ENCODE data around the gene KRTAP20-3.

Gene KRTAP20-3

DNA sequence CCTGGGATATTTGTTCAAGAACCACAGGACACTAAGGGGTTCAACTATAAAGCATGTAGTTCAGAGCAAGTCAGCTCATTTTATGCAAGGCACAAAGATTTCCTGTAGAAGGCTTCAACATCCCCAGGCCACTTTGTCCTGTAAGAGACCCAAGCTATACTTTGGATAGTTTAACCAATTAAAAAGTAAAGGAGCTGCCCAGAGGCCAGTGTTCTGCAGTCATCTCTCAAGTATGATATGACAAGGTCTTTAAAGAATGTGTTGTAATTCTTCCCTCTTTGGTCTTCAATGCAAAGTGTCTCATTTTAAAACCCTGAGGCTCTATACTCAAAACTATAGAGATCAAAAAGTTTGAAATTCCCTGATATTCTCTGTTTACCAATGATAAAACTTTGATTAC lies 34.1 kb downstream of the KRTAP20-3 start:
- Histone ChIP-seq H3K27ac (no peak overlapping the region), H3K4me1 (ENCODE audit: control insufficient read depth in 1 of 2, insufficient read depth in 1 of 2, low read depth in 1 of 2, low read length in 1 of 2) (no peaks in the 10 kb centered on the region), H3K27me3 (no peaks in the 10 kb centered on the region), H3K36me3 (no peaks in the 10 kb centered on the region), H3K4me3 (ENCODE audit: low read depth in 1 of 2, low read length in 1 of 2) (no peak overlapping the region), H3K9me3 (no peaks in the 10 kb centered on the region)
- TF ChIP-seq, protein P1, sequence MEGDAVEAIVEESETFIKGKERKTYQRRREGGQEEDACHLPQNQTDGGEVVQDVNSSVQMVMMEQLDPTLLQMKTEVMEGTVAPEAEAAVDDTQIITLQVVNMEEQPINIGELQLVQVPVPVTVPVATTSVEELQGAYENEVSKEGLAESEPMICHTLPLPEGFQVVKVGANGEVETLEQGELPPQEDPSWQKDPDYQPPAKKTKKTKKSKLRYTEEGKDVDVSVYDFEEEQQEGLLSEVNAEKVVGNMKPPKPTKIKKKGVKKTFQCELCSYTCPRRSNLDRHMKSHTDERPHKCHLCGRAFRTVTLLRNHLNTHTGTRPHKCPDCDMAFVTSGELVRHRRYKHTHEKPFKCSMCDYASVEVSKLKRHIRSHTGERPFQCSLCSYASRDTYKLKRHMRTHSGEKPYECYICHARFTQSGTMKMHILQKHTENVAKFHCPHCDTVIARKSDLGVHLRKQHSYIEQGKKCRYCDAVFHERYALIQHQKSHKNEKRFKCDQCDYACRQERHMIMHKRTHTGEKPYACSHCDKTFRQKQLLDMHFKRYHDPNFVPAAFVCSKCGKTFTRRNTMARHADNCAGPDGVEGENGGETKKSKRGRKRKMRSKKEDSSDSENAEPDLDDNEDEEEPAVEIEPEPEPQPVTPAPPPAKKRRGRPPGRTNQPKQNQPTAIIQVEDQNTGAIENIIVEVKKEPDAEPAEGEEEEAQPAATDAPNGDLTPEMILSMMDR (IDR thresholded peaks at IDR 0.05): no peak

GRCh38 chr21:30680586-30680985 lies 37.9 kb downstream of the KRTAP20-3 start:
- no peaks in the 10 kb centered on the region for H3K27me3 ChIP-seq
- H3K9me3 ChIP-seq: no peaks in the 10 kb centered on the region
- no peaks in the 10 kb centered on the region for H3K36me3 ChIP-seq
- no peaks in the 10 kb centered on the region for H3K4me1 ChIP-seq (ENCODE audit: control insufficient read depth in 1 of 2, insufficient read depth in 1 of 2, low read depth in 1 of 2, low read length in 1 of 2)
- TF ChIP-seq, protein P1 (IDR thresholded peaks at IDR 0.05): no peak
- no peak overlapping the region for H3K27ac ChIP-seq
- no peak overlapping the region for H3K4me3 ChIP-seq (ENCODE audit: low read depth in 1 of 2, low read length in 1 of 2)

GRCh38 chr21:30684506-30684905 lies 41.8 kb downstream of the KRTAP20-3 start:
- TF ChIP-seq, protein P1 (IDR thresholded peaks at IDR 0.05): no peak
- no peaks in the 10 kb centered on the region for H3K36me3 ChIP-seq
- no peaks in the 10 kb centered on the region for H3K4me1 ChIP-seq (ENCODE audit: control insufficient read depth in 1 of 2, insufficient read depth in 1 of 2, low read depth in 1 of 2, low read length in 1 of 2)
- no peaks in the 10 kb centered on the region for H3K27me3 ChIP-seq
- no peak overlapping the region for H3K27ac ChIP-seq
- H3K4me3 ChIP-seq (ENCODE audit: low read depth in 1 of 2, low read length in 1 of 2): no peak overlapping the region
- H3K9me3 ChIP-seq: no peaks in the 10 kb centered on the region

DNA sequence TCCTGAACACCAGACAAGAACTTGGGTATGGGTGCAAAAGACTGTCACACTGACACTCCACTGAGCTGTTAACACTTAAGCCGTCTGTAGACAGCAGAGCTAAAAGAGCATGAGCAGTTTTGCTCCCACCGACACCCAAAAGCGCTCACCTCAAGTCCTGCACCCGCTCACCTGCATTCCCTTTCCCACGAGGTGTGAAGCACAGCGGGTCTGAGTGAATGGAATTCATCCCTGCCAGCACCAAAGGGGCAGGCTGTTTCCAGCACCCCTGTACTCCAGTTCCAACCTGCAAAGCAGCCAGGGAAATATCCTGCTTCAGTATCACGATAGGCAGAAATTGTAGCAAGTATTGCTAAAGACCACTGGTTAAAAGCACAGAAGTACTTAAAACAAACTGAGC lies 47.2 kb downstream of the KRTAP20-3 start:
- Histone ChIP-seq H3K27me3 (no peaks in the 10 kb centered on the region), H3K36me3 (no peaks in the 10 kb centered on the region), H3K27ac (no peak overlapping the region), H3K4me1 (ENCODE audit: control insufficient read depth in 1 of 2, insufficient read depth in 1 of 2, low read depth in 1 of 2, low read length in 1 of 2) (no peaks in the 10 kb centered on the region), H3K9me3 (no peaks in the 10 kb centered on the region), H3K4me3 (ENCODE audit: low read depth in 1 of 2, low read length in 1 of 2) (no peak overlapping the region)
- TF ChIP-seq, protein P1 (IDR thresholded peaks at IDR 0.05): no peak

Data from neutrophil (primary cell).